H1 (cell line): ENCODE data around the gene LYPD3. TPM values are rescaled to one million over a fixed set of nuclear protein-coding genes. Genes with fewer than 3 reads are reported as not detected.

Experiments
- CTCF ChIA-PET: fragments of 300-600 bp; sonication (Branson Sonifier 250); formaldehyde crosslinking; loops from one replicate; lab custom pipeline; 2021; ENCODE audit not compliant: partially characterized antibody; lab: Charles Lee
- POLR2A ChIA-PET: fragments of 300-600 bp; sonication (Branson Sonifier 250); formaldehyde crosslinking; loops from one replicate; lab custom pipeline; 2021; ENCODE audit warnings: inconsistent platforms; ENCODE audit not compliant: partially characterized antibody; lab: Charles Lee
- DNase-seq, 2 experiments: peaks; one replicate each; pipeline versions ENCODE4 v3.0.0 to v3.0.0-alpha.2; 2010 to 2022; ENCODE audit warnings: low spot score in 2 of 2, low read depth in 1 of 2, mixed read lengths in 1 of 2
- FAIRE-seq: peaks from 2 replicates; lab custom pipeline; 2011; peaks lifted over from hg19 to GRCh38; lab: Jason Lieb, UNC
- H2AFZ ChIP-seq: 2 replicates; pipeline ENCODE4 v1.8.1; 2012; ENCODE audit warnings: low read length, inconsistent platforms
- H2AK5ac ChIP-seq: 2 replicates; pipeline ENCODE4 v1.6.1; 2013; ENCODE audit warnings: low read depth, low read length
- H2BK120ac ChIP-seq: replicated peaks from 2 replicates; pipeline ENCODE3; 2013; ENCODE audit warnings: low read depth, low read length, inconsistent platforms
- H2BK12ac ChIP-seq: 2 replicates; pipeline ENCODE4 v1.6.1; 2013; ENCODE audit warnings: low read depth, low read length
- H2BK15ac ChIP-seq: 2 replicates; pipeline ENCODE4 v1.6.1; 2013; ENCODE audit warnings: low read length
- H2BK20ac ChIP-seq: 2 replicates; pipeline ENCODE4 v1.6.1; 2013; ENCODE audit warnings: low read length
- H2BK5ac ChIP-seq: 2 replicates; pipeline ENCODE4 v1.6.1; 2013; ENCODE audit warnings: low read depth, low read length
- H3K14ac ChIP-seq: 2 replicates; pipeline ENCODE4 v1.6.1; 2013; ENCODE audit warnings: inconsistent platforms; ENCODE audit not compliant: insufficient read length
- H3K18ac ChIP-seq: 2 replicates; pipeline ENCODE4 v1.6.1; 2013; ENCODE audit warnings: low read length; ENCODE audit errors: extremely low read depth
- H3K23ac ChIP-seq: 2 replicates; pipeline ENCODE4 v1.6.1; 2013; ENCODE audit warnings: inconsistent platforms; ENCODE audit not compliant: insufficient read length
- H3K23me2 ChIP-seq: 2 replicates; pipeline ENCODE4 v1.6.1; 2013; ENCODE audit warnings: low read depth, low read length
- H3K27ac ChIP-seq: 2 replicates; pipeline ENCODE4 v1.6.1; 2011; ENCODE audit warnings: low read depth, low read length, inconsistent platforms
- H3K27me3 ChIP-seq, 4 experiments: replicated peaks in 1 of 4; 1 replicate in 1 of 4; 2 replicates in 3 of 4; pipeline versions ENCODE4 v1.6.1 to v1.8.1; 2011 to 2013; ENCODE audit warnings: low read length in 3 of 4, mild to moderate bottlenecking in 3 of 4, inconsistent platforms in 2 of 4, mixed read lengths in 2 of 4, moderate library complexity in 1 of 4; ENCODE audit not compliant: control insufficient read depth in 3 of 4, insufficient read depth in 3 of 4; ENCODE audit errors: extremely low read depth in 1 of 4
- H3K36me3 ChIP-seq, 4 experiments: 2 replicates each; pipeline versions ENCODE4 v1.6.1 to v1.8.1; 2011 to 2013; ENCODE audit warnings: mild to moderate bottlenecking in 4 of 4, low read length in 3 of 4, moderate library complexity in 2 of 4, control low read depth in 1 of 4, inconsistent platforms in 1 of 4; ENCODE audit not compliant: insufficient read depth in 4 of 4, control insufficient read depth in 2 of 4
- H3K4ac ChIP-seq: replicated peaks from 2 replicates; pipeline ENCODE3; 2013; ENCODE audit warnings: low read length, low read depth, mixed read lengths, inconsistent platforms; ENCODE audit not compliant: insufficient read length
- H3K4me1 ChIP-seq, 4 experiments: replicated peaks in 1 of 4; 1 replicate in 1 of 4; 2 replicates in 3 of 4; pipeline versions ENCODE4 v1.6.1 to v1.8.1; 2011 to 2013; ENCODE audit warnings: low read length in 3 of 4, inconsistent platforms in 2 of 4, mixed read lengths in 1 of 4; ENCODE audit not compliant: insufficient read depth in 4 of 4, control insufficient read depth in 3 of 4
- H3K4me2 ChIP-seq, 2 experiments: 2 replicates each; pipeline versions ENCODE4 v1.6.1 to v1.8.1; 2011 to 2013; ENCODE audit warnings: low read depth in 2 of 2, low read length in 2 of 2, control low read depth in 1 of 2, inconsistent platforms in 1 of 2, mild to moderate bottlenecking in 1 of 2; ENCODE audit not compliant: insufficient read depth in 1 of 2
- H3K4me3 ChIP-seq, 4 experiments: fragments of 200-600, 300-600 bp in 1 of 4; sonication (generic), shearing (Covaris generic), sonication (Bioruptor Twin) in 1 of 4; 2 replicates each; pipeline versions ENCODE4 v1.5.1 to v1.8.1; 2011 to 2016; ENCODE audit warnings: low read length in 4 of 4, low read depth in 3 of 4, control low read depth in 2 of 4, inconsistent platforms in 2 of 4, mild to moderate bottlenecking in 2 of 4, mixed read lengths in 1 of 4, moderate library complexity in 1 of 4; ENCODE audit not compliant: insufficient read depth in 2 of 4; ENCODE audit errors: extremely low read depth in 1 of 4
- H3K56ac ChIP-seq: replicated peaks from 2 replicates; pipeline ENCODE3; 2013; ENCODE audit warnings: low read depth, mild to moderate bottlenecking, mixed read lengths, low read length, inconsistent platforms; ENCODE audit not compliant: insufficient read length
- H3K79me1 ChIP-seq: 2 replicates; pipeline ENCODE4 v1.6.1; 2013; ENCODE audit warnings: low read depth, low read length, control low read depth
- H3K79me2 ChIP-seq, 2 experiments: 2 replicates each; pipeline versions ENCODE4 v1.6.1 to v1.8.1; 2012 to 2013; ENCODE audit warnings: low read length in 2 of 2, mild to moderate bottlenecking in 2 of 2, inconsistent platforms in 1 of 2; ENCODE audit not compliant: insufficient read depth in 2 of 2, control insufficient read depth in 1 of 2
- H3K9ac ChIP-seq, 4 experiments: replicated peaks in 1 of 4; 1 replicate in 1 of 4; 2 replicates in 3 of 4; pipeline versions ENCODE4 v1.6.1 to v1.8.1; 2011 to 2013; ENCODE audit warnings: low read depth in 3 of 4, low read length in 3 of 4, control low read depth in 2 of 4, mild to moderate bottlenecking in 2 of 4, moderate library complexity in 2 of 4, inconsistent platforms in 1 of 4; ENCODE audit errors: extremely low read depth in 1 of 4
- H3K9me3 ChIP-seq, 2 experiments: 2 replicates each; pipeline versions ENCODE4 v1.6.1 to v1.8.1; 2012 to 2013; ENCODE audit warnings: mild to moderate bottlenecking in 2 of 2, moderate library complexity in 2 of 2, control low read depth in 1 of 2, inconsistent platforms in 1 of 2, low read depth in 1 of 2, low read length in 1 of 2, mixed read lengths in 1 of 2; ENCODE audit not compliant: insufficient read depth in 2 of 2
- H4K20me1 ChIP-seq, 2 experiments: replicated peaks in 1 of 2; 2 replicates each; pipeline versions ENCODE3 to v1.8.1; 2011 to 2013; ENCODE audit warnings: inconsistent platforms in 2 of 2, low read length in 2 of 2, mild to moderate bottlenecking in 1 of 2; ENCODE audit not compliant: insufficient read depth in 2 of 2, control insufficient read depth in 1 of 2
- H4K5ac ChIP-seq: 2 replicates; pipeline ENCODE4 v1.6.1; 2013; ENCODE audit warnings: low read length, low read depth, mixed read lengths, inconsistent platforms; ENCODE audit not compliant: insufficient read length
- H4K8ac ChIP-seq: 2 replicates; pipeline ENCODE4 v1.8.0; 2013; ENCODE audit warnings: mild to moderate bottlenecking, moderate library complexity, low read length, inconsistent platforms; ENCODE audit not compliant: insufficient read depth; ENCODE audit errors: extremely low read depth
- H4K91ac ChIP-seq: replicated peaks from 2 replicates; pipeline ENCODE3; 2013; ENCODE audit warnings: low read length, mixed read lengths, inconsistent platforms; ENCODE audit not compliant: insufficient read length
- ASH2L ChIP-seq: fragments of 200-600, 300-600 bp; sonication (generic); IDR thresholded peaks from one replicate; pipeline ENCODE4 v1.7.1; 2017; ENCODE audit warnings: low read length
- ATF3 ChIP-seq: IDR thresholded peaks from 2 replicates; pipeline ENCODE4 v1.6.1; 2011; ENCODE audit warnings: low read depth, mild to moderate bottlenecking, low read length; ENCODE audit not compliant: insufficient read depth
- CHD2 ChIP-seq: IDR thresholded peaks from 2 replicates; pipeline ENCODE4 v1.6.1; 2012; ENCODE audit warnings: low read length, improper control_type of control experiment
- CTCF ChIP-seq, 3 experiments: IDR thresholded peaks; 1 replicate in 2 of 3; 2 replicates in 1 of 3; pipeline versions ENCODE4 v1.5.1 to v1.6.1; 2011; ENCODE audit warnings: low read length in 3 of 3, mild to moderate bottlenecking in 3 of 3, inconsistent platforms in 2 of 3, low read depth in 1 of 3, moderate library complexity in 1 of 3; ENCODE audit not compliant: insufficient read depth in 1 of 3; ENCODE audit errors: control extremely low read depth in 1 of 3
- EZH2 ChIP-seq: fragments of 200-600 bp; sonication (generic); IDR thresholded peaks from 2 replicates; pipeline ENCODE4 v1.7.1; 2012; ENCODE audit warnings: low read depth, mild to moderate bottlenecking, moderate library complexity, low read length, inconsistent platforms; ENCODE audit not compliant: severe bottlenecking
- NANOG ChIP-seq: IDR thresholded peaks from 2 replicates; pipeline ENCODE4 v1.6.1; 2011; ENCODE audit warnings: low read length, low read depth, mild to moderate bottlenecking, inconsistent platforms; ENCODE audit not compliant: insufficient read depth, poor library complexity, severe bottlenecking
- RXRA ChIP-seq: IDR thresholded peaks from 2 replicates; pipeline ENCODE4 v1.6.1; 2011; ENCODE audit warnings: low read depth, mild to moderate bottlenecking, low read length, moderate library complexity; ENCODE audit not compliant: insufficient read depth
- SAP30 ChIP-seq: fragments of 300-600 bp; sonication (generic); IDR thresholded peaks from 2 replicates; pipeline ENCODE4 v1.7.1; 2012; ENCODE audit warnings: low read length, moderate library complexity, mild to moderate bottlenecking, inconsistent platforms; ENCODE audit not compliant: insufficient read depth, insufficient replicate concordance
- SP2 ChIP-seq: IDR thresholded peaks from 2 replicates; pipeline ENCODE4 v1.6.1; 2012; ENCODE audit warnings: mild to moderate bottlenecking, low read length, inconsistent platforms
- TCF12 ChIP-seq: IDR thresholded peaks from 2 replicates; pipeline ENCODE4 v1.6.1; 2011; ENCODE audit warnings: low read depth, mild to moderate bottlenecking, low read length
- WGBS, 2 experiments: shearing (Covaris generic) in 1 of 2; methylation state at CpG; one replicate each; pipeline versions ENCODE4 v1.1.6 to v1.1.7; 2013 to 2015; ENCODE audit warnings: low lambda C conversion rate in 2 of 2, mixed read lengths in 2 of 2, inconsistent platforms in 1 of 2, low coverage in 1 of 2, missing lambda C conversion rate in 1 of 2; ENCODE audit not compliant: insufficient replicate concordance in 2 of 2, insufficient coverage in 1 of 2, insufficient read length in 1 of 2; ENCODE audit errors: extremely low coverage in 1 of 2, missing lambda C conversion rate in 1 of 2; 5-methylcytosine and 5-hydroxymethylcytosine counted together
- polyA plus RNA-seq, 7 experiments: library from polyadenylated mRNA; depleted of rRNA in 3 of 7; stranded (reverse) in 5 of 7; unstranded in 2 of 7; fragments of >200 nt in 5 of 7; fragments of 200-250 nt in 2 of 7; gene quantifications; 1 replicate in 5 of 7; 2 replicates in 1 of 7; 4 replicates in 1 of 7; pipeline versions ENCODE4 v1.2.1 to v1.2.3, GENCODE V29; 2011 to 2013; ENCODE audit warnings: missing spikeins in 2 of 7, mixed read lengths in 2 of 7
- total RNA-seq: library from RNA; stranded (reverse); fragmentation: NEBNext Ultra II Directional; extraction: Animal tissue kit (Norgen Biotek cat#: 25700); gene quantifications from 2 replicates; pipeline ENCODE4 v1.2.1, GENCODE V29; 2021
- TF ChIP-seq, protein P1 (sequence below): IDR thresholded peaks from 2 replicates; pipeline ENCODE4 v1.6.1; 2012; ENCODE audit warnings: inconsistent platforms

Gene LYPD3
- total and polyA plus RNA-seq, 2 of the 8 experiments (the other 6 are each of a cell fraction or from before 2014, with no cell fraction given) = 4.1 to 16.4 TPM

DNA sequence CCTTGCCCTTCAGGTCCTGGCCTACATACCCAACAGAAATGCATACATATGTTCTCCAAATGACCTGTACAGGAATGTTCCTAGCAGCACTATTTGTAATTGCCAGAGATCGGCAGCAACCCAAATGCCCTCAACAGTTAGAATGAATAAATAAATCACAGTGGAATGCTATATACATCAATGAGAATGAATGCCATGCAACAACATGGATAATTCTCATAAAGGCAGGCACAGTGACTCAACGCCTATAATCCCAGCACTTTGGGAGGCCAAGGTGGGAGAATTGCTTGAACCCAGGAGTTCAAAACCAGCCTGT, 32.1 kb downstream of the LYPD3 start:
- H3K4me3 ChIP-seq = no peak overlapping the region
- 84% methylated on average over 2 of the region's 2 CpGs; no CpG with 5 or more reads in 1 of the 2 experiments for WGBS, 2 experiments
- H3K79me2 ChIP-seq = no peaks in the 10 kb centered on the region
- H3K4me2 ChIP-seq = no peak overlapping the region
- H2BK15ac ChIP-seq = no peak overlapping the region
- no peak overlapping the region for H2BK20ac ChIP-seq
- FAIRE-seq (no peak), DNase-seq (no peak)
- no peaks in the 10 kb centered on the region for H3K9me3 ChIP-seq
- H4K91ac ChIP-seq = no peak overlapping the region
- no peak overlapping the region for H3K4ac ChIP-seq
- no peaks in the 10 kb centered on the region for H3K27me3 ChIP-seq
- H4K8ac ChIP-seq = no peak overlapping the region
- no peak overlapping the region for H2BK5ac ChIP-seq
- no peak overlapping the region for H3K23ac ChIP-seq
- no peaks in the 10 kb centered on the region for H3K79me1 ChIP-seq
- H3K36me3 ChIP-seq = no peaks in the 10 kb centered on the region
- H3K56ac ChIP-seq = no peak overlapping the region
- H2BK120ac ChIP-seq = no peak overlapping the region
- H2AK5ac ChIP-seq = no peak overlapping the region
- no peak overlapping the region for H3K27ac ChIP-seq
- no peak overlapping the region for H4K5ac ChIP-seq
- H2BK12ac ChIP-seq = no peak overlapping the region
- no peak overlapping the region for H3K9ac ChIP-seq
- H3K18ac ChIP-seq = no peak overlapping the region
- ChIA-PET POLR2A (no interaction called here), CTCF (interaction anchor here (1.0 to 5.3 kb wide), 5 partner anchors 12 to 86 kb away, joined by 3 to 49 read pairs (median 35); no protein-coding TSS in a partner anchor)
- no peak overlapping the region for H3K14ac ChIP-seq
- H2AFZ ChIP-seq = no peak overlapping the region
- no peaks in the 10 kb centered on the region for H3K4me1 ChIP-seq
- no peaks in the 10 kb centered on the region for H3K23me2 ChIP-seq
- no peaks in the 10 kb centered on the region for H4K20me1 ChIP-seq
- TF ChIP-seq SP2 (no peak), ASH2L (no peak), CTCF (IDR thresholded peaks at IDR 0.05; ENCODE audit: control extremely low read depth in 1 of 3, insufficient read depth in 1 of 3, low read depth in 1 of 3, low read length in 3 of 3) (no peak), CHD2 (no peak), ATF3 (no peak), TCF12 (no peak), RXRA (no peak), NANOG (no peak), SAP30 (no peak), EZH2 (no peak)
- TF ChIP-seq, protein P1, sequence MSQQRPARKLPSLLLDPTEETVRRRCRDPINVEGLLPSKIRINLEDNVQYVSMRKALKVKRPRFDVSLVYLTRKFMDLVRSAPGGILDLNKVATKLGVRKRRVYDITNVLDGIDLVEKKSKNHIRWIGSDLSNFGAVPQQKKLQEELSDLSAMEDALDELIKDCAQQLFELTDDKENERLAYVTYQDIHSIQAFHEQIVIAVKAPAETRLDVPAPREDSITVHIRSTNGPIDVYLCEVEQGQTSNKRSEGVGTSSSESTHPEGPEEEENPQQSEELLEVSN = no peak
